ENCODE measurements around the gene SMIM24. TPM values are rescaled to one million over a fixed set of nuclear protein-coding genes. Genes with fewer than 3 reads are reported as not detected.

The SMIM24 gene
- total and polyA plus RNA-seq, 9 of the 15 experiments (the other 6 are each of a cell fraction or from before 2014, with no cell fraction given) = 0.45 to 12.3 (median 1.4) TPM; not detected in 1

DNA sequence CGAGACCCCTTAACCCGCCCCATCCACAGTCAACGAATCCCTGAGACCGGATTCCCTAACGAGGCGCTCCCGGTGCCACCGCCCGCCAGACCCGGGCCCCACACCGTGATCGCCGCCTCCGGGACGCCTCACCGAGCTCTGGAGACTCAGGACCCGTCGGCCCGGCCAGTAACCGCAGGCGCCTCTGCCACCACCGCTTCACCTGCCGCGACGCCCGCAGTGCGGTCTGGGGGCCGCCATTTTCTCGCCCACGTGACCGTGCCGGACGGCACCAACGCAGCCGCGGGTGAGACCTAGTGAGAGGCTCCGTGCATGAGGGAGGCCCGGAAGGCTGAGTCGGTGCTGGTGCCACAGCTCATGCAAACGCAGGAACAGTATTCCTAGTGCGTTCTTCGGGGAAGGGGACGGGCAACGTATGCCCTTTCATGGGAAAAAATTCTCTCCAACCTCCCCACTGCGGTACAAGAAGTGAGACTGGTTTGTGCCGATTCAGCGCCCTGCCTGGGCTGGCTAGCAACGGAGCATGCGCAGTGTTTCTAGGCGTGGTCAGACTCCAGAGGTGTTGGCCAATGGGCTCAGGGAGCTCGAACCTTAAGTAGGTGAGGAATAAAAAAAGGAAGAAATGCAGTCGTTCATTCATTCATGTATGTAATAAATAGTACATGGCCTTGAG lies 20.2 kb upstream of the SMIM24 start, which contains the start of gene DOHH (continued):
- TF ChIP-seq CREB3L1 (IDR thresholded peaks at IDR 0.05; ENCODE audit: borderline replicate concordance, low read depth) = peak; percentile 68; the same call in 1 of the 2 replicates
- 0 out of 2 replicates have a peak, but pooled peaks have one; percentile 33 for TF ChIP-seq GATAD2A (IDR thresholded peaks at IDR 0.05)
- peak; percentile 97 for TF ChIP-seq EP400 (IDR thresholded peaks at IDR 0.05)
- no peak for TF ChIP-seq ZNF408 (CRISPR knock-in tag; IDR thresholded peaks at IDR 0.05; ENCODE audit: low read depth)
- no peak for TF ChIP-seq STAT5B (CRISPR knock-in tag; IDR thresholded peaks at IDR 0.05)
- TF ChIP-seq XRCC3 (IDR thresholded peaks at IDR 0.05) = no peak
- peak; percentile 55; the same call in 1 of the 2 replicates for TF ChIP-seq ZNF830 (CRISPR knock-in tag; IDR thresholded peaks at IDR 0.05)
- TF ChIP-seq TBP (optimal IDR thresholded peaks at IDR 0.05; ENCODE audit: low read depth, low read length) = peak; percentile 96
- TF ChIP-seq DIDO1 (tag; IDR thresholded peaks at IDR 0.05; ENCODE audit: low read depth) = peak; percentile 92
- TF ChIP-seq HDAC8 (tag; IDR thresholded peaks at IDR 0.05) = no peak; the same call in 1 of the 2 replicates
- peak; percentile 87 for TF ChIP-seq MAFG (tag; conservative IDR thresholded peaks at IDR 0.05)
- peak; percentile 97 for TF ChIP-seq SAP30 (IDR thresholded peaks at IDR 0.05; ENCODE audit: borderline replicate concordance, insufficient read depth, low read depth, low read length, poor library complexity, severe bottlenecking)
- no peak for TF ChIP-seq FOXJ3 (CRISPR knock-in tag; IDR thresholded peaks at IDR 0.05)
- TF ChIP-seq FOXA1 (IDR thresholded peaks at IDR 0.05; ENCODE audit: borderline replicate concordance) = no peak
- TF ChIP-seq TEAD1 (CRISPR knock-in tag; IDR thresholded peaks at IDR 0.05) = peak; percentile 60 to 95; a peak in 3 of 4 replicates
- TF ChIP-seq ZNF165 (CRISPR knock-in tag; IDR thresholded peaks at IDR 0.05; ENCODE audit: borderline replicate concordance) = no peak
- peak; percentile 51; the same call in 1 of the 2 replicates for TF ChIP-seq ERF (CRISPR knock-in tag; IDR thresholded peaks at IDR 0.05)
- peak; percentile 95 for TF ChIP-seq KDM5B (IDR thresholded peaks at IDR 0.05; ENCODE audit: insufficient replicate concordance, low read depth, low read length)
- peak; percentile 48 for TF ChIP-seq NFIC (IDR thresholded peaks at IDR 0.05)
- TF ChIP-seq, protein P1, sequence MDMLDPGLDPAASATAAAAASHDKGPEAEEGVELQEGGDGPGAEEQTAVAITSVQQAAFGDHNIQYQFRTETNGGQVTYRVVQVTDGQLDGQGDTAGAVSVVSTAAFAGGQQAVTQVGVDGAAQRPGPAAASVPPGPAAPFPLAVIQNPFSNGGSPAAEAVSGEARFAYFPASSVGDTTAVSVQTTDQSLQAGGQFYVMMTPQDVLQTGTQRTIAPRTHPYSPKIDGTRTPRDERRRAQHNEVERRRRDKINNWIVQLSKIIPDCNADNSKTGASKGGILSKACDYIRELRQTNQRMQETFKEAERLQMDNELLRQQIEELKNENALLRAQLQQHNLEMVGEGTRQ (CRISPR knock-in tag; IDR thresholded peaks at IDR 0.05) = peak; percentile 100
- TF ChIP-seq ZNF24 (IDR thresholded peaks at IDR 0.05) = peak; percentile 100
- TF ChIP-seq NUFIP1 (IDR thresholded peaks at IDR 0.05; ENCODE audit: partially characterized antibody) = peak; percentile 98
- TF ChIP-seq HMGN3 (IDR thresholded peaks at IDR 0.05; ENCODE audit: borderline replicate concordance, extremely low read depth, insufficient read length, low read depth, low read length) = peak; percentile 89
- peak; percentile 88 for TF ChIP-seq GABPB1 (CRISPR knock-in tag; IDR thresholded peaks at IDR 0.05)
- TF ChIP-seq BRD4 (IDR thresholded peaks at IDR 0.05) = peak; percentile 62; the same call in 1 of the 2 replicates
- TF ChIP-seq, protein P2, sequence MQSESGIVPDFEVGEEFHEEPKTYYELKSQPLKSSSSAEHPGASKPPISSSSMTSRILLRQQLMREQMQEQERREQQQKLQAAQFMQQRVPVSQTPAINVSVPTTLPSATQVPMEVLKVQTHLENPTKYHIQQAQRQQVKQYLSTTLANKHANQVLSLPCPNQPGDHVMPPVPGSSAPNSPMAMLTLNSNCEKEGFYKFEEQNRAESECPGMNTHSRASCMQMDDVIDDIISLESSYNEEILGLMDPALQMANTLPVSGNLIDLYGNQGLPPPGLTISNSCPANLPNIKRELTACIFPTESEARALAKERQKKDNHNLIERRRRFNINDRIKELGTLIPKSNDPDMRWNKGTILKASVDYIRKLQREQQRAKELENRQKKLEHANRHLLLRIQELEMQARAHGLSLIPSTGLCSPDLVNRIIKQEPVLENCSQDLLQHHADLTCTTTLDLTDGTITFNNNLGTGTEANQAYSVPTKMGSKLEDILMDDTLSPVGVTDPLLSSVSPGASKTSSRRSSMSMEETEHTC (IDR thresholded peaks at IDR 0.05) = peak; percentile 55; the same call in 1 of the 2 replicates
- TF ChIP-seq EGR1 (conservative IDR thresholded peaks at IDR 0.05) = peak; percentile 81
- TF ChIP-seq DPF2 (IDR thresholded peaks at IDR 0.05) = 0 out of 2 replicates have a peak, but pooled peaks have one; percentile 12
